HepG2 (cell line): ENCODE data around the gene HCAR1. TPM values are rescaled to one million over a fixed set of nuclear protein-coding genes. Genes with fewer than 3 reads are reported as not detected.

Experiments used
- AGO1 ChIP-seq: fragments of 200-400 bp; formaldehyde crosslinking; IDR thresholded peaks from 2 replicates; pipeline ENCODE4 v1.6.1; 2017; ENCODE audit warnings: mild to moderate bottlenecking, low read depth, low read length, moderate library complexity; ENCODE audit not compliant: poor library complexity, severe bottlenecking
- BCL6 ChIP-seq: IDR thresholded peaks from 2 replicates; pipeline ENCODE4 v1.6.1; 2016; ENCODE audit warnings: missing genetic modification reagents, missing compliant biosample characterization
- CEBPG ChIP-seq: IDR thresholded peaks from 2 replicates; pipeline ENCODE4 v1.6.1; 2016
- EED ChIP-seq: sonication (generic); formaldehyde crosslinking; IDR thresholded peaks from 2 replicates; pipeline ENCODE4 v1.5.0; 2020; ENCODE audit warnings: mild to moderate bottlenecking, missing genetic modification reagents
- HNF4G ChIP-seq, 2 experiments: sonication (generic) in 1 of 2; formaldehyde crosslinking in 1 of 2; IDR thresholded peaks; 2 replicates each; pipeline versions ENCODE4 v1.4.0 to v1.6.1; 2011 to 2020; ENCODE audit warnings: borderline replicate concordance in 2 of 2, low read depth in 2 of 2, mild to moderate bottlenecking in 2 of 2, low read length in 1 of 2, missing genetic modification reagents in 1 of 2, moderate library complexity in 1 of 2
- IRF2 ChIP-seq: IDR thresholded peaks from 2 replicates; pipeline ENCODE4 v1.6.1; 2018; ENCODE audit warnings: missing genetic modification reagents, missing compliant biosample characterization
- KDM5A ChIP-seq: fragments of 200-600 bp; sonication (generic); IDR thresholded peaks from 2 replicates; pipeline ENCODE4 v1.7.0; 2018; ENCODE audit warnings: antibody characterized with exemption, mild to moderate bottlenecking, low read length, borderline replicate concordance
- KMT2B ChIP-seq: IDR thresholded peaks from 2 replicates; pipeline ENCODE4 v1.6.1; 2016; ENCODE audit warnings: missing genetic modification reagents, missing compliant biosample characterization
- MAFG ChIP-seq: sonication (generic); formaldehyde crosslinking; IDR thresholded peaks from 2 replicates; pipeline ENCODE4 v1.5.1; 2020; ENCODE audit warnings: mild to moderate bottlenecking, missing genetic modification reagents
- PAWR ChIP-seq: sonication (generic); formaldehyde crosslinking; IDR thresholded peaks from 2 replicates; pipeline ENCODE4 v1.4.0; 2020; ENCODE audit warnings: missing genetic modification reagents, mild to moderate bottlenecking, borderline replicate concordance
- RBFOX2 ChIP-seq: fragments of 200-400 bp; formaldehyde crosslinking; IDR thresholded peaks from 2 replicates; pipeline ENCODE4 v1.6.1; 2017; ENCODE audit warnings: low read depth, mild to moderate bottlenecking, low read length
- SIX4 ChIP-seq: sonication (generic); formaldehyde crosslinking; IDR thresholded peaks from 2 replicates; pipeline ENCODE4 v1.4.0; 2020; ENCODE audit warnings: missing genetic modification reagents
- ZBTB20 ChIP-seq: sonication (generic); formaldehyde crosslinking; IDR thresholded peaks from 2 replicates; pipeline ENCODE4 v1.8.1; 2023; ENCODE audit warnings: missing genetic modification reagents, low read depth, mild to moderate bottlenecking, borderline replicate concordance
- ZBTB42 ChIP-seq: sonication (generic); formaldehyde crosslinking; IDR thresholded peaks from 2 replicates; pipeline ENCODE4 v1.5.0; 2020; ENCODE audit warnings: mild to moderate bottlenecking, missing genetic modification reagents
- ZFYVE20 ChIP-seq: sonication (generic); formaldehyde crosslinking; IDR thresholded peaks from 2 replicates; pipeline ENCODE4 v1.8.0; 2023; ENCODE audit warnings: low read depth, mild to moderate bottlenecking, moderate library complexity, missing genetic modification reagents, borderline replicate concordance
- ZNF12 ChIP-seq: sonication (generic); formaldehyde crosslinking; IDR thresholded peaks from 2 replicates; pipeline ENCODE4 v1.5.0; 2020; ENCODE audit warnings: missing genetic modification reagents
- ZNF205 ChIP-seq: IDR thresholded peaks from 2 replicates; pipeline ENCODE4 v1.6.1; 2018; ENCODE audit warnings: missing biosample characterization, missing genetic modification reagents
- ZNF446 ChIP-seq: sonication (generic); formaldehyde crosslinking; IDR thresholded peaks from 2 replicates; pipeline ENCODE4 v1.5.0; 2020; ENCODE audit warnings: mild to moderate bottlenecking, missing genetic modification reagents
- ZNF589 ChIP-seq: sonication (generic); formaldehyde crosslinking; conservative IDR thresholded peaks from 2 replicates; pipeline ENCODE4 v1.8.0; 2022; ENCODE audit warnings: mild to moderate bottlenecking, moderate library complexity, missing genetic modification reagents
- polyA plus RNA-seq, 8 experiments: library from polyadenylated mRNA; depleted of rRNA in 3 of 8; stranded (reverse) in 7 of 8; unstranded in 1 of 8; fragments of >200 nt; fragmentation: Illumina TruSeq in 4 of 8; extraction: Trizol in 4 of 8; gene quantifications; 2 replicates each; pipeline versions ENCODE4 v1.2.1 to v1.2.3, GENCODE V29; 2011 to 2016; ENCODE audit warnings: low read depth in 4 of 8, missing spikeins in 1 of 8, mixed read lengths in 1 of 8; ENCODE audit not compliant: insufficient read depth in 1 of 8
- total RNA-seq, 5 experiments: library from RNA; depleted of rRNA; stranded (reverse); fragments of >200 nt; fragmentation: Illumina TruSeq; extraction: Trizol; gene quantifications; 2 replicates each; pipeline ENCODE4 v1.2.3, GENCODE V29; 2016; ENCODE audit warnings: low read depth in 1 of 5
- TF ChIP-seq, protein P1 (sequence below): sonication (generic); formaldehyde crosslinking; IDR thresholded peaks from 2 replicates; pipeline ENCODE4 v1.5.1; 2020; ENCODE audit warnings: mild to moderate bottlenecking, moderate library complexity, missing genetic modification reagents
- TF ChIP-seq, protein P2 (sequence below): sonication (generic); formaldehyde crosslinking; IDR thresholded peaks from 2 replicates; pipeline ENCODE4 v1.5.0; 2020; ENCODE audit warnings: mild to moderate bottlenecking, missing genetic modification reagents
- TF ChIP-seq, protein P3 (sequence below): sonication (generic); formaldehyde crosslinking; IDR thresholded peaks from 2 replicates; pipeline ENCODE4 v1.4.0; 2020; ENCODE audit warnings: missing genetic modification reagents

HCAR1 gene
- total and polyA plus RNA-seq, 2 of the 13 experiments (the other 11 are each of a cell fraction or from before 2014, with no cell fraction given), result 0.53 to 4.4 TPM

DNA sequence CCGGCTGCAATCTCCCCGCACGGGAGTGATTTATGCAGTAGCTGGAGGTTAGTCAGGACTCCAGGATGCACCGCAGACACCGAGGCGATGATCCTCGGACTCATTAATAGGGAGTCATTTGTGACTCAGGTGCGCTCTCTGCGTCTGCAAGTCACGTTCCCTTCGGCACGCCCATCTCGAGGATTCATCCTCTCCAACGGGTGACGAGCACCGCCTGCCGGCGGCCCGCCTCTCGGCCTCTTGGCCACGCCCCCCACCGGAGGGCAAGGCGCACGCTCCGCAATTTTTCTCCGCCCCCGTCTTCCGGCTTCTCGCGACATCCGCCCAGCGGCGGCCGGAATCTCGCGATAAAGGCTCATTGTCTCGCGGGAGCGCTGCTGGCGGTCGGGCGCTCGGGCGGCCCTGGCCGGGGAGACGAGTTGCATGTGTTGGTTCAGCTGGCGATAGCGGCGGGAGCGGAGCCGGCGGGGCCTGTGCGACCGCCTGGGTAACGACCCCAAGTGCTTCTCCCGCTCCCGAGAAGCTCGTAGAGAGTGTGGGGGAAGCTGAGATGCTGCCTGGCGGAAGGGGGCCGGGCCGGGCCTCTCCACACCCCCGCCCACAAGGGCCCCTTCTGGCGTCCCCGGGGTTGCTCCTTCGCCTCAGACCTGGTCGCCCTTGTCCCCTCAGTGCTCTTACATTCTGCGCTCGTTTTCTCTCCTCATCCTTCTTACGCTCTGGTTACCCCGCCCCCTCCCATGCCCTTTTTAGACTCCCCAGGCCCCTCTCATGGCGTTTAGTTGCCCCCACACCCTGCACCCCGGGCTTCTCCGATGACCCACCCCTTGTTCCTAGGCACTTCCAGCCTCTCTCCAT, 22.0 kb upstream of the HCAR1 start, which contains the start of gene DENR (continued):
- TF ChIP-seq, protein P1, sequence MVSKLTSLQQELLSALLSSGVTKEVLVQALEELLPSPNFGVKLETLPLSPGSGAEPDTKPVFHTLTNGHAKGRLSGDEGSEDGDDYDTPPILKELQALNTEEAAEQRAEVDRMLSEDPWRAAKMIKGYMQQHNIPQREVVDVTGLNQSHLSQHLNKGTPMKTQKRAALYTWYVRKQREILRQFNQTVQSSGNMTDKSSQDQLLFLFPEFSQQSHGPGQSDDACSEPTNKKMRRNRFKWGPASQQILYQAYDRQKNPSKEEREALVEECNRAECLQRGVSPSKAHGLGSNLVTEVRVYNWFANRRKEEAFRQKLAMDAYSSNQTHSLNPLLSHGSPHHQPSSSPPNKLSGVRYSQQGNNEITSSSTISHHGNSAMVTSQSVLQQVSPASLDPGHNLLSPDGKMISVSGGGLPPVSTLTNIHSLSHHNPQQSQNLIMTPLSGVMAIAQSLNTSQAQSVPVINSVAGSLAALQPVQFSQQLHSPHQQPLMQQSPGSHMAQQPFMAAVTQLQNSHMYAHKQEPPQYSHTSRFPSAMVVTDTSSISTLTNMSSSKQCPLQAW (CRISPR knock-in tag), result peak; percentile 93
- TF ChIP-seq IRF2 (CRISPR knock-in tag) (peak; percentile 94), ZBTB20 (CRISPR knock-in tag) (no peak), ZBTB42 (CRISPR knock-in tag) (peak; percentile 75; the same call in 1 of the 2 replicates), EED (peak; percentile 65; the same call in 1 of the 2 replicates), SIX4 (CRISPR knock-in tag) (peak; percentile 60; the same call in 1 of the 2 replicates), CEBPG (CRISPR knock-in tag) (peak; percentile 48; the same call in 1 of the 2 replicates), KMT2B (peak; percentile 93), RBFOX2 (peak; percentile 99), MAFG (CRISPR knock-in tag) (no peak), ZNF446 (0 out of 2 replicates have a peak, but pooled peaks have one; percentile 50), ZNF205 (peak; percentile 83; the same call in 1 of the 2 replicates), KDM5A (peak; percentile 90), ZNF12 (CRISPR knock-in tag) (no peak), ZFYVE20 (no peak), BCL6 (CRISPR knock-in tag) (0 out of 2 replicates have a peak, but pooled peaks have one; percentile 60), PAWR (no peak), AGO1 (peak; percentile 63), ZNF589 (CRISPR knock-in tag) (peak; percentile 89; the same call in 1 of the 2 replicates), HNF4G (IDR thresholded peaks at IDR 0.05; ENCODE audit: borderline replicate concordance, low read depth, low read length) (no peak; the same call in 1 of the 2 replicates), HNF4G (CRISPR knock-in tag; IDR thresholded peaks at IDR 0.05; ENCODE audit: borderline replicate concordance, low read depth) (0 out of 2 replicates have a peak, but pooled peaks have one; percentile 45)
- TF ChIP-seq, protein P2, sequence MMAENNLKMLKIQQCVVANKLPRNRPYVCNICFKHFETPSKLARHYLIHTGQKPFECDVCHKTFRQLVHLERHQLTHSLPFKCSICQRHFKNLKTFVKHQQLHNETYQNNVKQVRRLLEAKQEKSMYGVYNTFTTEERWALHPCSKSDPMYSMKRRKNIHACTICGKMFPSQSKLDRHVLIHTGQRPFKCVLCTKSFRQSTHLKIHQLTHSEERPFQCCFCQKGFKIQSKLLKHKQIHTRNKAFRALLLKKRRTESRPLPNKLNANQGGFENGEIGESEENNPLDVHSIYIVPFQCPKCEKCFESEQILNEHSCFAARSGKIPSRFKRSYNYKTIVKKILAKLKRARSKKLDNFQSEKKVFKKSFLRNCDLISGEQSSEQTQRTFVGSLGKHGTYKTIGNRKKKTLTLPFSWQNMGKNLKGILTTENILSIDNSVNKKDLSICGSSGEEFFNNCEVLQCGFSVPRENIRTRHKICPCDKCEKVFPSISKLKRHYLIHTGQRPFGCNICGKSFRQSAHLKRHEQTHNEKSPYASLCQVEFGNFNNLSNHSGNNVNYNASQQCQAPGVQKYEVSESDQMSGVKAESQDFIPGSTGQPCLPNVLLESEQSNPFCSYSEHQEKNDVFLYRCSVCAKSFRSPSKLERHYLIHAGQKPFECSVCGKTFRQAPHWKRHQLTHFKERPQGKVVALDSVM (CRISPR knock-in tag), result peak; percentile 58; the same call in 1 of the 2 replicates
- TF ChIP-seq, protein P3, sequence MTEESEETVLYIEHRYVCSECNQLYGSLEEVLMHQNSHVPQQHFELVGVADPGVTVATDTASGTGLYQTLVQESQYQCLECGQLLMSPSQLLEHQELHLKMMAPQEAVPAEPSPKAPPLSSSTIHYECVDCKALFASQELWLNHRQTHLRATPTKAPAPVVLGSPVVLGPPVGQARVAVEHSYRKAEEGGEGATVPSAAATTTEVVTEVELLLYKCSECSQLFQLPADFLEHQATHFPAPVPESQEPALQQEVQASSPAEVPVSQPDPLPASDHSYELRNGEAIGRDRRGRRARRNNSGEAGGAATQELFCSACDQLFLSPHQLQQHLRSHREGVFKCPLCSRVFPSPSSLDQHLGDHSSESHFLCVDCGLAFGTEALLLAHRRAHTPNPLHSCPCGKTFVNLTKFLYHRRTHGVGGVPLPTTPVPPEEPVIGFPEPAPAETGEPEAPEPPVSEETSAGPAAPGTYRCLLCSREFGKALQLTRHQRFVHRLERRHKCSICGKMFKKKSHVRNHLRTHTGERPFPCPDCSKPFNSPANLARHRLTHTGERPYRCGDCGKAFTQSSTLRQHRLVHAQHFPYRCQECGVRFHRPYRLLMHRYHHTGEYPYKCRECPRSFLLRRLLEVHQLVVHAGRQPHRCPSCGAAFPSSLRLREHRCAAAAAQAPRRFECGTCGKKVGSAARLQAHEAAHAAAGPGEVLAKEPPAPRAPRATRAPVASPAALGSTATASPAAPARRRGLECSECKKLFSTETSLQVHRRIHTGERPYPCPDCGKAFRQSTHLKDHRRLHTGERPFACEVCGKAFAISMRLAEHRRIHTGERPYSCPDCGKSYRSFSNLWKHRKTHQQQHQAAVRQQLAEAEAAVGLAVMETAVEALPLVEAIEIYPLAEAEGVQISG (CRISPR knock-in tag), result peak; percentile 80; the same call in 1 of the 2 replicates
